ENCODE results near the gene FECH.
"Not testable (repeated sequence)": the region's sequence is repeated elsewhere in the genome, so short reads cannot be mapped to it uniquely, and the experiment has no call there.

GRCh38 chr18:57522348-57522747, 64.2 kb downstream of the FECH start:
- not testable (repeated sequence) for TF ChIP-seq CTCF (IDR thresholded peaks at IDR 0.05 in 8 of 11, conservative IDR thresholded peaks at IDR 0.05 in 3 of 11); POLR2A (IDR thresholded peaks at IDR 0.05); POLR2AphosphoS5 (IDR thresholded peaks at IDR 0.05)

Data from spleen (tissue), 7 donors.